Renal cortical epithelial cell (primary cell): ENCODE measurements around the gene C1QL3. TPM values are rescaled to one million over a fixed set of nuclear protein-coding genes. Genes with fewer than 3 reads are reported as not detected.

ENCODE experiments used
- DNase-seq: peaks from one replicate; pipeline ENCODE4 v3.0.0-alpha.2; 2011; ENCODE audit warnings: low read depth
- total RNA-seq: library from RNA; depleted of rRNA; stranded (reverse); fragments of >200 nt; gene quantifications from 2 replicates; pipeline ENCODE4 v1.2.3, GENCODE V29; 2014

C1QL3 gene
- total RNA-seq = 0.60 and 2.4 TPM in 2 replicates

- no peak for DNase-seq
Measured at GRCh38 chr10:16521311-16522016, at the start of gene C1QL3. Gene C1QL3, minus strand, starts transcription at chr10:16521879. Its CDS starts 814 bp downstream, at chr10:16521065.

GRCh38 chr10:16570731-16571130 is 49.1 kb upstream of the C1QL3 start:
- DNase-seq = no peak

DNA sequence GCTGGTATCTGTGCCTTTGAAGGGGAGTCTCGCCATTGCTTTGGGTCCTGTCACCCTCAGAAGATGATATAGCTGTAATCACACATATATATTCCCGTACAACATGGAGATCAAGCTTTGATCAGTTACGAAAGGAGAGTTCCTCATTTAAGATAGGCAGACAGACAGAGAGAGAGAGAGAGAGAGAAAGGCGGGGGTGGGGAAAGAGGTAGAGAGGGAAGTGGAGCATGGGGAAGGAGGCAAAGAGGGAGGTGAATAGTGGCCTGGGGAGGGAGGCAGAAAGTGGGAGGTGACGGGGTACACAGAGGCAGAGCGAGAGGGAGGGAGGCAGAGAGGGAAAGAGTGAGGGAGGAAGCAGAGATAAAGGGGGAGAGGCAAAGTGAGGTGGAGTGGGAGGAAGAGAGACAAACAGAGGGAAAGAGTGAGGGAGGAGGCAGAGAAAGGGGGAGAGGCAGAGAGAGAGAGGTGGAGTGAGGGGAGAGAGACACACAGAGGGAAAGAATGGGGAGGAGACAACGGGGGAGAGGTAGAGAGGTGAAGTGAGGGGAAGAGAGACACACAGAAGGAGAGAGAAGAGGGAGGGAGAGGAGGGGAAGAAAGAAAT is 44.6 kb upstream of the C1QL3 start:
- DNase-seq = no peak

DNA sequence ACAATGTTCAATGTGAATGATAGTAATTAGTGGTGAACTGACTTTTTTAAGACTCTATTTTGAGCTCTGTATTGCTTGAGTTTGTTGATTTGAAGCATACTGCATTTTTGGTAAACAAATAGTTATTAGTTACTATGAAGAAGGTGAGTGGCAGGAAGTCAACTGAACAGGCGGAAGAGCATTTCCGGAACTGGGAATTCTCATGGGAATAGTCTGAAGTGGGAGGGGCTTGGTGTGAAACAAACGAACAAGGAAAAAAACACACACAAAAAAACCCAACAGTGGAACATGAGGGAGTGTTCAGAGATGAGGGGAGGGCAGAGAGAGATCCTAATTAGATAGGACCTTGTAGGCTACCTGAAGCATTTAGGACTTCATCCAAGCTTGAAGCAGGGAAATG is 43.9 kb upstream of the C1QL3 start:
- no peak for DNase-seq

DNA sequence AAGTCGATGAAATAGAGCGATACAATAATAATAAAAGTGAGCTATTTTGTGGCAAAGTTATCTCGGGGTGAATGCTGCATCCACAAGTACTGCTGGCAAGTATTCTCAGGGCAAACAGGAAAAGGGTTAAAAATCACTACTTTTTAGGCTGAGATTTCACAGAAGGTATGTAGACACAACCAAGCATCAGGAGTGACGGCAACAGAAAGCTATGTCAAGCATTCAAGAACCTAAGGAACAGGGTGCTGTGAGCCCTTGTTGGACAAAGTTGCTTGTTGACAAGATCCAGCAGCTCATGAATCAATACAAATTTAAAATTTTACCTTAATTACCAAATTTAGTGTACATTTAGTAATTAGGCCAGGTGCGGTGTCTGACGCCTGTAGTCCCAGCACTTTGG is 41.2 kb upstream of the C1QL3 start:
- DNase-seq = no peak

DNA sequence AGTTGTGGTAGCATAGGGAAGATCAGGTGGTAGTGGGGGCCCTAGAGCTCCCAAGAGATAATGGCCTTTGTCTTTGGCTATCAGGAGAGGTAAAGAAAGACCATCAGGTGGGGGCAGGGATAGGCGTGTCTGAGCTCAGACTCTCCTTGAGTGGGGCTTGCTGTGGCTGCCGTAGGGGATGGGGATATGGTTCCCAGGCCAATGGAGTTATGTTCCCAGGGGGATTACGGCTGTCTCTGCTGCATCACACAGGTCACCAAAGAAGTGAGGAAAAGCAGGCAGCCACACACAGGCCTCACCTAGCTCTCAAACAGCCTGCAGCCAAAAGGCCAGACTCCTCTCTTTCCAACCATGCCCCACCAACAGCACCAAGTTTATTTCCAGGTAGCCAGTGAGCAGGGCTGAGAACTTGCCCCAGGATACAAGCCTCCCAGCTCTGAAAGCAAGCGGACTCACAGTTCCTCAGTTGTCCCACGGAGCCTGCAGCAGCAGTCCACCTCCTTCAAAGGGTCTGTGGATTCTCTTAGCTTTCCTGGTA is 37.6 kb upstream of the C1QL3 start:
- no peak for DNase-seq

DNA sequence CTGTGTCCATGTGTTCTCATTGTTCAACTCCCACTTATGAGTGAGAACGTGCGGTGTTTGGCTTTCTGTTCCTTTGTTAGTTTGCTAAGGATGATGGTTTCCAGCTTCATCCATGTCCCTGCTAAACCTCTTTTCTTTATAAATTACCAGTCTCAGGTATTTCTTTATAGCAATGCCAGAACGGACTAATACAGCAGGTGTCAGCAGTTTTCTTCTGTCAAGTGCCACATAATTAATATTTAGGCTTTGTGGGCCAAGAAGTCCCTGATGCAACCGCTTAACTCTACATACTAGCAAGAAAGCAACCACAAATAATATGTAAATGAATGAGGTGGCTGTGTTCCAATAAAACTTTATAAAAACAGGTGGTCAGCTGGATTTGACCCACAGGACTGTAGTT is 26.3 kb upstream of the C1QL3 start:
- DNase-seq = no peak

GRCh38 chr10:16545116-16545736 is 23.5 kb upstream of the C1QL3 start:
- DNase-seq = peak; percentile 48

DNA sequence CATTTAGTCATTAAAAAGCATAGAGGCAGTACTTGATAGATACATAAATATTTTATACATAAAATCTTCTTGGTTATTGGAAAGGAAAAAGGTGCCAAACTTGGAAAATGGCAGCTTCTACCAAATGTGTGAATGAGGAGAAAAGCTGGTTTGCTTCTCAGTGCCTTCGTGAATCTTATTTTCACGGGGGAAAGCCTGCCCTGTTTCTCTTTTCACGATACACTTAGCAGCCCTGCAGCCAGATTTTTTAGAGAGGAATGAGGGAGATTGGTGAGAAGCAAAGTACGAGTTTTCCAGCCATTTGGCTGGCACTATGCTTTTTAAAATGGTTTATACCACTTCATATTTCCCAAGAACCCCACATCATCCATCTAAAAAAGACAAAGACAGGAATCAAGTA is 22.9 kb upstream of the C1QL3 start:
- DNase-seq = no peak

DNA sequence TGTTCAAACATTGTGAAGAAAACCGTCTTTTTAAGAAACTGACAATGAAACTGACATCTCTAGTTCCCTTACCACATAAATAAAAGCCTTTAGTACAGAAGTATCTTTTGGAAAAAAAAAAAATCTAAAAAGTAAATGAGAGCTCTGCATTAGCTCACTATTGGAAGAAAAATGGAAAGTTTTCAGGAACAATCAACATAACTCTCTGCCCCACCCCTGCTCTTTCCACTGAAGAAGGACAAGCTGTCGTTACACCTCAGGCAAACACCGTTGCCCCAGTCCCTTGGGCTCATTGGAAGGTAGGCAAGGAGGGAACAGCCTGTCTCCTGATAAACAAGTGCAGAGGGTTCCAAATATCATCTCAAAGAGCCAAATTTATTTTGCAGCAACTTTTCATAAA is 22.4 kb upstream of the C1QL3 start:
- no peak for DNase-seq

DNA sequence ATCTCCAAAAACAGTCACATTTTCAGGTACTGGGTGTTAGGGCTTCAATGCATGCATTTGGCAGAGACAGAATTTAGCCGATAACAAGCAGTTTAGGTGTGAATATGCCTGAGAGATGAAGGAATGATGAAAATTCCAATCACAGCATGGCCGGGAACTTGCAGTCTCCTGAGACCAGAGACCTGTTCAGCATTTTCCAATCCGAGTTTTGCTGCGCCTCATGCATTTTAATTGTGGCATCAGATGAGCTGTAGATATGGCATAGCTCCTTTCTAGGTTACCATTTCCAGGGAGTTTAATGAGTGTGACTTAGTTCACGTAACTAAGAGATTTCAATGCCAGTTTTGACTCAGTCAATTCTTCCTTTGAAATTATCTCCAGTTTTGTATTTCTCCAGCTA is 14.5 kb upstream of the C1QL3 start:
- DNase-seq = no peak

DNA sequence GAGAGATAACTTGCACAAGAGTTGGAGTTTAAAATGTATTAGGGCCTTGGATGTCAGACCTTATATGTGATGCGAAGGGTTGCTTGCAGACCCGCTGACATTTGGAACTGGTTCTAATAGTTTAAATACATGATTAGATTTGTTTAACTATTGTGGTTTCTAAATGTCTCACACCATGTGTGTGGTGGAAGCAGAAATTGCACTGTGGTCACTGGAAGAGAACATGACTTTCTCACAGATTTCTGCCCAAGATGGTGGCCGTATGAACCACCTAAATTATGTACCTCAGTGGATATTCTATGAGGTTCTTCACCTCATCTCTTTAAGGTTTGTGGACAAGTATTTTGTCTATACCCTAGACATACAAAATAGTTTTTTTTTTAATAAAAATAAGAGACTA is 8.2 kb upstream of the C1QL3 start:
- DNase-seq = no peak

DNA sequence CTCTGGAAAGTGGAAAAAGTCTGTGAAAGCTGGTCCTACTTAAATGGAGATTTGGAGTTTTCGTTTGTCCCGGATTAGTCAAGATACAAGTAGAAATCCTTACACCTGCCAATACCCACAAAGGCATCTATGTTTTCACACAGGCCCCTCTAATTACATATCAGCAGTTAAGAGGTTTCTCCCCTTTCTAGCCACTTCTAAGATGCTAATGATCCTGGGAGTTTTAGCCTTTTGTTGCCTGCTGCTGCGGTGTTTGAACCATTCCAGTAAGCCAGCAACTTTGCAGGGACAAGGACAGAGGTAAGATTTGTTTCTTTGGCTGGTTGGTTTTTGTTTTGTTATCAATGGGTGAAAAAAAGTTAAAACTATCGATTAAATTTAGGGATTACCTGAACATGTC is 5.8 kb upstream of the C1QL3 start:
- DNase-seq = no peak

- DNase-seq = no peak
Measured at GRCh38 chr10:16520900-16521299, 779 bp downstream of the C1QL3 start.

DNA sequence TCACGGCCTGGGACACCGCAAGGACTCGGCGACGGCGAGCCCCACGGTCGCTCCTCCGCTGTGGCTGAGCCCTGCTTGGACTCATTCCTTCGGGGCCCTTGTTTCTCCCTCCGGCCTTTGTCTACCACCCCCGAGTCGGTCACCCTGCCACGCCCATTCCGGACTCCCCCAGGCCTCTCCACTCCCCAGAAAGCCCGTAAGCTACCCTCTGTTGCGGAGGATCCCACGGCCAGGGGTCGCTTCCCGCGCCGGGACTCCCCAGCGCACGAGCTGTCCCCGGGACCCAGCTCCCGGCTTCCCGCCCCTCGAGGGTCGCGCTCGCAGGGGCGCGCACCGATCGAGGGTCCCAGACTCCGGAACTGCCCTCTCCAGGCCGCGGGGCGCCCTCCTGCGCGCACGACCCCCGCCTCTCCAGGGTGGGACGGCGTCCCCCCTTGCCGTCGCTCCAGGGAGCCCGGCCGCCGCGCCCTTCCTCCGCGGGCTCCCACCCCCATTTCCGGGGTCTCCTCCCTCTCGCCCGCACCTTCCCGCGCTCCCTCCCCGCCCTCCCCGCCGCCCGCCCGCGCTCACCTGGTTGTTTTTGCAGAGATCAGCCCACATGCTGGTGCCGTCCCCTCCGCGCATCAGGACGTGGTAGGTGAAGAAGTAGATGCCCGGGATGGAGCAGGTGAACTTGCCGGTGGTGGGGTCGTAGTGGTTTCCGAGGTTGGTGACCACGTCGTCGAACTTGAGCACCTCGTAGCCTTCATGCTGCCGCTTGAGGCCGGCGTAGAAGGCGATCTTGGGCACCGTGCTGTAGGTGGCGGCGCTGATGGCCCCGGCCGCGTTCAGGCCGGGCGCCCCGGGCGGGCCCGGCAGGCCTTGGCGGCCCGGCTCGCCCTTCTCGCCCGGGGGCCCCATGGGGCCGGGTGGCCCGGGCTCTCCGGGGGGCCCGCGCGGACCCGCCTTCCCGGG is 1.5 kb downstream of the C1QL3 start:
- no peak for DNase-seq

- DNase-seq = no peak
Measured at GRCh38 chr10:16519250-16519907, 2.3 kb downstream of the C1QL3 start.

DNA sequence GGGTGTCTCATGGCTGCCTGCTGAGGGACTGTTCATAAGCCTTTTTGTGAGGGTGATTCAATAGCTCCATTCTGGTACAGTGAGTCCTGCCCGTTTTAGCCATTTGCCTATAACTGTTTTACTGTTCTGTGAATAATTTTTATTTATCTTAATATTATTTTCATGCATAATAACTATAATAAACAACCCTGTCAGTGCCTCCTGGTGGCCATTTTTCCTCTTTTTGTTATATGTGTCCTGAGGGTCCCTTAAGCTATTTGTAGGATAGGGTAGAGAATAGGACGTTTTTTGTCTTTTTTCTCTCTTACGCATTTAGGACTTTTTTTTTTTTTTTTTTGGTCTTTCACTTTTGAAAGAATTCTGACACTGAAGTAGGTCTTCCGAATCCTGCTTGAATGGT is 2.9 kb downstream of the C1QL3 start:
- no peak for DNase-seq

- no peak for DNase-seq
Measured at GRCh38 chr10:16510843-16511242, 10.8 kb downstream of the C1QL3 start.

DNA sequence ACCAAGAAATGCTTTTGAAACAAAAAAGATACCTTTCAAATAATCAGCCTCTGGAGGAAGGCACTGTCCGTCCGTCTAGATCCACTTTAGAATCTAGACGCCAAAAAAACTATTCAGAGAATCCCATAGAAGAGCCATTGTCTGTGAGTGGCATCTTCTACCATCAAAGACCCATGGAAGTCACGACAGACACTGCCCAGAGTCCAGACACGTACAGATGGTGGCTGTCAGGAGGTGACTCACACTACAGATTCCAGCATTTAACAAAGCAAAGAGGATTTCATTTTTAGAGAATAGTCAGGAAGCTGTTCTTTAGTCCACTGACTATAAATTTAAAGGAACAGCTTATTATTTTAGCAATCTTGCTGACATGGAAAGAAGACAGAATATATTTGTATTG is 11.7 kb downstream of the C1QL3 start:
- no peak for DNase-seq

DNA sequence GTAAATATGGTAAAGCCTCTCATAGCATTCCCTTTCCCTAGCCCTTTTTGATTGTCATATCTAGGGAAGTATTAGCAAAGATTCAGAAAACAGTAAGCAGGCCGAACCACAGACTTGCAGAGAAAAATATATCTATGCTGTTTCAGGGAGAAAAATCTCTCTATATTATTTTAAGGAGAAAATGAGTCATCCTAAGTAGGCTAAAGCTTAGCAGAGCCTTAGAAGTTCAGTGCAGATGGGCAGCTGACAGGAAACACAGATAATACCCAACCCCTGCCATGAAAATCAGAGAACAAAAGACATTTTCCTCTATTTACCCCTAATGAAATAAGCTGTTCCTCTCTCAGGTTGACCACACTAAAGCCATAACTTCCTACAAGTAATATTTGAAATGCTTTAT is 16.5 kb downstream of the C1QL3 start:
- no peak for DNase-seq

DNA sequence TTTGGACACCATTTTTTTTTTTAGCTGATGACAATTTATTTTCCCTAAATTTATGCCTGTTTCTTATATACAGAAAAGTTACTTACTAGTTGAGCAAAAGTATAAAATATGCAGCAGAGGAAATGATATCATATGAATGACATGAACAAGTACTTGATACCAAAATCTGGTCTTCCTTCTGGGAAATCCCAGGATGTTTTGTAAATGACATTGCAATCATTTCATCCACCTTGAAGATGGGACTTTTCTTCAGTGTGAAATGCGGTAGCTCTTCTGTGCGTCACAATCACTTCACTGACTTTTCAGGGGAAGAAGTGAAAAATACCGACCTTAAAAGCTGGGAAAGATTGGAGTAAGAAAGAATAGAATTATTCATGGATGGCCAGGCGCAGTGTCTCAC is 23.8 kb downstream of the C1QL3 start:
- no peak for DNase-seq
